Measurements from ENCODE around the gene FZR1.

The FZR1 gene

DNA sequence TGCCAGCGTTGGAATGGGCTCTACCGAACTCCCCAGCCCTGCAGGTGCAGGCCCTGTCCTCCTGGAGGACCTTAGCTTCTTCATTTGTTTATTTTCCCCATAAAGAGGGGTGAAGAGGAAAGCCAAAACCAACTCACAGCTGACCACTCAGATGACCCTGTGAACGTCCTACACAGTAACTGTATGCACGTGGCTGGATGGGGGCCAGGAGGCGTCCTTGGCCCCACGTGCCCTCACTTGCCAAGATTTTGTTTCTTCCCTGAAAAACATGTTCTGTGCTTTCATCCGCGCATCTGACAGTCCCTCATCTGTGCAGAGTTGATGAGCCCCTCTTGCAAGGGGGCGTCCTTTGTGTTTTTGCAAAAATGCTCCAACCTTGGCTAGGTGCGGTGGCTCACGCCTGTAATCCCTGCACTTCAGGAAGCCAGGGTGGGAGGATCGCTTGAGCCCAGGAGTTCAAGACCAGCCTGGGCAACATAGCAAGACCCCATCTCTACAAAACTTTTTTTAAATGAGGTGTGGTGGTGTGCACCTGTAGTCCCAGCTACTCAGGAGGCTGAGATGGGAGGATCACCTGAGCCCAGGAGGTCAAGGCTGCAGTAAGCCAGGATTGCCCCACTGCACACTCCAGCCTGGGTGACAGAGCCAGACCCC lies 27.6 kb downstream of the FZR1 start:
- no peak for DNase-seq

DNA sequence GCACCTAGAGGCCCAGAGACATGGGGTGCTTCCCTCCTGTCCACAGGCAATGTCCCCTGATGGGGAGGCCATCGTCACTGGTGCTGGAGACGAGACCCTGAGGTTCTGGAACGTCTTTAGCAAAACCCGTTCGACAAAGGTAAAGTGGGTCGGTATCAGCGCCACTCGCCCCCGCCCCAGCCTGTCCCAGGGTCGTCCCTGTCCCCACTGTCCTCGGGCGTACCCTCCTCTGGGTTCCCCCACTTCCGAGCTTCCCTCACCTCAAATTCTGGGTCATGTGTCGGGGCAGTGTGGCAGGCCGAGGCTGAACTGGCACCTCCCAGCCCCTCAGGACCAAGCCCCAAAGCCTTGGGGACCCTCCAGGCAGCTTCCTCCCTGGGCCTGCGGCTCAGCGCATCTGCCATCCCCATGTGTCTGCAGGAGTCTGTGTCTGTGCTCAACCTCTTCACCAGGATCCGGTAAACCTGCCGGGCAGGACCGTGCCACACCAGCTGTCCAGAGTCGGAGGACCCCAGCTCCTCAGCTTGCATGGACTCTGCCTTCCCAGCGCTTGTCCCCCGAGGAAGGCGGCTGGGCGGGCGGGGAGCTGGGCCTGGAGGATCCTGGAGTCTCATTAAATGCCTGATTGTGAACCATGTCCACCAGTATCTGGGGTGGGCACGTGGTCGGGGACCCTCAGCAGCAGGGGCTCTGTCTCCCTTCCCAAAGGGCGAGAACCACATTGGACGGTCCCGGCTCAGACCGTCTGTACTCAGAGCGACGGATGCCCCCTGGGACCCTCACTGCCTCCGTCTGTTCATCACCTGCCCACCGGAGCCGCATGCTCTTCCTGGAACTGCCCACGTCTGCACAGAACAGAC lies 28.5 kb downstream of the FZR1 start:
- no peak for DNase-seq

DNA sequence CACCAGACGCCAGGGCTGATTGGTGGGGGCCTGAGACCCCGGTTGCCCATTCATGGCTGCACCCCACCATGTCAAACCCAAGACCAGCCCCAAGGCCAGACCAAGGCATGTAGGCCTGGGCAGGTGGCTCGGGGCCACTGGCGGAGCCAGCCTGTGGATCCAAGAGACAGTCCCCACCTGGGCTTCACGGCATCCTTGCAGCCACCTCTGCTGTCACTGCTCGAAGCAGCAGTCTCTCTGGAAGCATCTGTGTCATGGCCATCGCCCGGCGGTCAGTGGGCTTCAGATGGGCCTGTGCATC lies 29.1 kb downstream of the FZR1 start:
- DNase-seq = no peak

DNA sequence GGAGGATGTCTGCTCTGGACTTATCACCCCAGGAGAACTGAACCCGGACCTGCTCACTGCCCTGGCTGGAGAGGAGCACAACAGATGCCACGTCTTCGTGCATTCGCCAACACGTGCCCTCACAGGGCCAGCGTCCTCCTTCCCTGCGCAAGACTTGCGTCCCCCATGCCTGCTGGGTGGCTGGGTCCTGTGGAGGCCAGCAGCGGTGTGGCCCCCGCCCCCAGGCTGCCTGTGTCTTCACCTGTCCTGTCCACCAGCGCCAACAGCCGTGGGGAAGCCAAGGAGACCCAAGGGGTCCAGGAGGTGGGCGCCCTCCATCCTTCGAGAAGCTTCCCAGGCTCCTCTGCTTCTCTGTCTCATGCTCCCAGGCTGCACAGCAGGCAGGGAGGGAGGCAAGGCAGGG lies 29.5 kb downstream of the FZR1 start:
- DNase-seq = no peak

DNA sequence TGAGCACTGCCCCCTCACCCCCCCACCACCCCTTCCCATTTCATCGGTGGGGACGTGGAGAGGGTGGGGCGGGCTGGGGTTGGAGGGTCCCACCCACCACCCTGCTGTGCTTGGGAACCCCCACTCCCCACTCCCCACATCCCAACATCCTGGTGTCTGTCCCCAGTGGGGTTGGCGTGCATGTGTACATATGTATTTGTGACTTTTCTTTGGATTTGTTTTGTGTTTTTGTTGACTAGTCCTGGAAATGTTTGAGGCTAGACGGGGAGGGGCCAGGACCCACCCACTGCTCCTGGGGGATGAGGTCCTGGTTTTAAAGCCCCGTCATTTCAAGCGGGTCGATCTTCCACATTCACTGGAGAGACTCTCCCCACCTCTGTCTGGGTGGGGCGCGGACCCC lies 29.9 kb downstream of the FZR1 start:
- DNase-seq = no peak

DNA sequence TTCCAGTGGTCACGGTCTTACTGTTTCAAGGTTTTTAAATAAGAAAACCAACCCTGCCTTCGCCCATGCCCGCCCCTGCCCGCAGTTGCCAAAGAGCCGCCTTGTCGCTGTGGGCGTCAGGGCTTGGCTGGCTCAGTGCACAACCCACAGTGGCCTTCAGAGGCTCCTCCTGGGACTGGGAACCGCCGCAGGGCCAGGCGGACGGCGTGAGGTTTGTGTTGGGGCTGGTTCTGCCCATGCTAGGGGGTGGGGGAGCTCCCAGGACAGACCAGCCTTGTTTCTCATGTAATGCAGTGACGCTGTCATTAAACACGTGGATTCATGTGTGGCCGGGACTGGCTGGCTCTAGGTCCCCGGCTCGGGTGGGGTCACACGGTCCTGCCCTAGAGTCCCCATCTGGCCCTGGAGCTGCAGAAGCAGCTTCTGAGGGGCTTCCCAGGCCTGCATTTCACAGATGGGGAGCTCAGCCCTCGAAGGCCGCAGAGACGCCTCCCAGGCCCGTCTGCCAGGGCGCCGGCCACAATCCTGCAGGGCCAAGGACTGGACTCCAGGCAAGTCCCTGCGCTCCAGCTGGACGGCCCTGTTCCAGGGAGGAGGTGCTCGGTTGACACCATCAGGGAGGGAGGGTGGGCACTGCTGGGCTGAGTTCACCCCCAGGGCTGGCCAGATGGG lies 30.5 kb downstream of the FZR1 start:
- DNase-seq = no peak

DNA sequence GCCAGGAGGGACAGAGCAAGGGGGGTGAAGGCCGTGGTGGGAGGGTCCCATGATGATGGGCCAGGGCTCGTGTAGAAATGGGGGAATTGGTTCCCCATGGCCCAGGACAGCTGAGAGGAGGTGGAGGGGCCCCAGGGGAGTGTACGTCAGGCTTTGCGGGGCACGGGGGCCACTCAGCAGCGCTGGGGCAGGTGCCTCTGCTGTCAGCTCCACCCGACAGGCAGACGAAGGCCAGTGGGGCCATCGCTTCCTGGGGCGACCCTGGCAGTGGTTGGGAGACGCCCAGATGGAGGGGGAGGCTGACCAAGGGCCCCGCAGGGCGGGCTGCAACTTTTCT lies 31.0 kb downstream of the FZR1 start:
- no peak for DNase-seq

DNA sequence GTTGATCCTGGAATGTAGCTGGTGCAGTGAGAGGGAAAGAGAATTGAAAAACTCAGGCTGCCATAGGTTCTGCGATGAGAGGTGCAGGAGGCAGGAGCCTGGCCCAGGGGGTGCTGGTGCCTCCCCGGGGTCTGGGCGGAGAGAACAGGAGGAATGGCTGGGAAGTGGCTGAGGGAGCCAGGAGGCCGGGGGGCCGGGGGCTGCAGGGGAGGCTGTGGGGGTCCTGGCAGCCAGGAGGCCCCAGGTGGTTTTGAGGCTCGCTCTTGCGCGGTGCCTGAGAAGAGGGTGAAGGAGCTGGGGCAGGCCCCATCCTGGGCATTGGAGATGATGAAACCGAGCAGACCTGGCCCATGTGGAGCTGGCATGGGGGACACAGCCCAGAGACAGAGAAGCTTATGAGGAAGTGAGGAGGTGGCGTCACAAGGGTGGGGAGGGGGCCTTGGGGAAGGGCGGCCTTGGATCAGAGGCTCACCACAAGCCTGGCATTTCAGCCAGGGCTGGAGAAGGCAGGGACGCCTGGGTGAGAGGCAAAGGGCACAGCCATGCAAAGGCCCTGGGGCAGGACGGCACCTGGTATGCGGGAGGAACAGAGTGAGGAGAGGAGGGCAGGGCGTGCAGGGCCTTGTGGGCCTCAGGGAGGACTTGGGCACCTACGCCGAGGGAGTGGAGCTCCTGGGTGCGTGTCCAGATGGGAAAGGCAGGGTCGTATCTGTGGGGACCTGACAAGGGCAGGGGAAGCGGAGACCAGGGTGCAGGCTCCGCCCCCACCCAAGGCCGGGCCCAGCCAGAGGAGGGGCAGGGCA lies 31.5 kb downstream of the FZR1 start:
- no peak for DNase-seq

DNA sequence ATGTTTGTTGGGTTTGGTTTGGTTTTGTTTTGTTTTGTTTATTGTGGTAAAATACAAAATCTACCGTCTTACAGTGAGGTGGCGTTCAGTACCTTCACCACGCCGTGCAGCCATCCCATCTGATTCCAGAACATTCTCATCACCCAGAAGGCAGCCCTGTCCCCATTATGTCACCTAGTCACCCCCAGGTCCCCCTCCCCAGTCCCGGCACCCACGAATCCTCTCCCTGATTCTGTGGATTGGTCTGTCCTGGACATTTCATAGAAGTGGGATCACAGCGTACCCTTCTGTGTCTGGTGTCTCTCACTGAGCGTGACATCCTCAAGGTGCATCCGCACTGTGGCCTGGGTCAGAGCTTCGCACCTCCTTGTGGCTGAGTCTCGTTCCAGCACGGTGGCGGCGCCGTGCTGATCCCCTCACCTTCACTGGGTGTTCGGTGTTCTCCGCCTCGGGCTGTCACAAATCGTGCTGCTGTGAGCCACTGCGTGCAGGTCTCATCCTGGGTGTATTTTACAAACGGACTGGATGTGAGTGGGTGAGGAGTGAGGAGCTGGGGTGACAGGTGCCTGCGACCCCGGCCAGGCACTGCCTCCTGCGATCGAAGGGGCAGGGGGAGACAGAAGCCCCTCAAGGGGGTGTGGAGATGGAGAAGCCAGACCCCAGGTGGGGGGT lies 32.3 kb downstream of the FZR1 start:
- no peak for DNase-seq

DNA sequence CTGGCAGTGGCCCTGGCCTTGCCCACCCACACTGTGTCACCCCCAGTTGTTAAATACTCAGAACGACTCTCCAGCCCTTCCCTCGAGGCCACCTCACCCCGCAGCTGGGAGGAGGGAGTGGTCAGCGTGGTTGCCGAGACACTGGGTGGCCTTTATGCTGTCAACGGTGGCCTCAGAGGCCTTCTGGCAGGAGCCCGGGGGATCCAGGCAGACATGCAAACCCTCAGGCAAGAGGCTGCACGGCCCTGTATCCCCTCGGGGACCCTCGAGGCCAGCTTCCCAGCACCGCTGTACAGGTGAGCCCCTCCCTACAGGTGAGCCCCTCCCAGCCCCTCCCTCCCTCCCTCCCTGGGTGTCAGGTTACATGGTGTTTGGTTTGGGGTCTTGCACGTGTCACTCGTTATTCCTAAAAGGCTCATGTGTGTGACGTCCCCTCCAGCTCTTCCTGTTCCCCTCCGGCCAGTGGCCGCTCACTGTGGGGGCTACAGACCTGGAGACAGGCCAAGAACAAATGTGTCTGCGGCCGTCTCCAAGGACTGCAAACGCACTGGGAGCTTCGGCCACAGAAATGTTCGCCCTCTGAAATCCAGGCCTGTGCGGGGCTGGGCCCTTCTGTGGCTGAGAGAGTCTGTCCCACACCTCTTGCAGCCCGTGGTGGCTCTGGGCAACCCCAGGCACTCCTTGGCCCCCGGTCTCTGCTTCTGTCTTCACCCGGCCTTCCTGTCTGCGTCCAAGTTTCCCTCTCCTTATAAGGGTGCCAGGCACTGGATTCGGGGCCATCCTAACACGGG lies 33.0 kb downstream of the FZR1 start, which contains the start of gene TEKTIP1:
Gene TEKTIP1 (plus strand): TSS at position 210 of the 791 bp plus-strand sequence. CDS start 4 bp downstream, at position 214.
- DNase-seq = no peak

DNA sequence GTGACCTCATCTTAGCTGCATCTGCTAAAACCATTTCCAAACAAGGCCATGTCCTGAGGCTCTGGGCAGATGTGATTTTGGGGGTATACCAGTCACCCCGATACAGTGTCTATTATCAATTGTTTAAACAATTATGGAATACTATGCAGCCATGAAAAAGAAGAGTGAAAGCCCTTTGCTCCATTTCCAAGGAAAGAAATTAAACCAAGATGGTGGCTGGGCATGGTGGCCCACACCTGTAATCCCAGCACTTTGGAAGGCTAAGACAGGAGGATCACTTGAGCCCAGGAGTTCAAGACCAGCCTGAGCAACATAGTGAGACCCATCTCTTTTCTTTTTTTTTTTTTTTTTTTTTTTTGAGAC lies 33.6 kb downstream of the FZR1 start:
- DNase-seq = no peak

DNA sequence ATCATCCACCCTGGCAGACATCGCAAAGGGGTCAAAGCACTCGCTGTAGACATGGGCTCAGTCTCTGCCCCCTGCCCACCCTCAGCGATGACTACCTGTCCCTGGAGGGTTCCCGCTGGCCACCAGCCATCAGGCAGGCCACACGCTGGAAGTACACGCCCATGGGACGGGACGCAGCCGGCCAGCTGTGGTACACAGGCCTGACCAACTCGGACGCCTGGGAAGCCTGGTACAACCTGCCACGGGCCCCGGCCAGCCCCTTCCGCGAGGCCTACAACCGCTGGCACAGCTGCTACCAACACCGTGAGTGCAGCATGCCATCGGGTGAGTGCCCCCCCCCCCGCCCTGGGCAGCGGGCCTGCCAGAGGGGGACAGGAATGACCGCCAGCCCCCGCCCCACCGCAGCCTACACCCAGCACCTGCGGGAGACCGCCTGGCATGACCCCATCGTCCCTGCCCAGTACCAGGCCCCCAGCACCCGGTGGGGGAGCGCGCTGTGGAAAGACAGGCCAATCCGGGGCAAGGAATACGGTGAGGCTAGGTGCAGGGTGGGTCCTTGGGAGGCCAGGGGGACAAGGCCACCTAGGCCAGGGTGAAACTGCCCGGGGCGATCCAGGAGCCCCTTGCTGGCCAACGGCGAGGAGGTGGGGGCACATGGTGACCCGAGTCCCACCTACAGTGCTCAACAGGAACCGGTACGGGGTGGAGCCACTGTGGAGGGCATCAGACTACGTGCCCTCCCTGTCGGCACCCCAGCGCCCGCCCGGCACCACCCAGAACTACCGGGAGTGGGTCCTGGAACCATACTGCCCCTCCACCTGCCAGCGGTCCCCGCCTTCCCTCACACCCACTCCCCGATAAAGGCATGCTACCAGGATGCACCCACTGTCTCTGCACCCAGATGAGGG lies 37.3 kb downstream of the FZR1 start:
- no peak for DNase-seq

DNA sequence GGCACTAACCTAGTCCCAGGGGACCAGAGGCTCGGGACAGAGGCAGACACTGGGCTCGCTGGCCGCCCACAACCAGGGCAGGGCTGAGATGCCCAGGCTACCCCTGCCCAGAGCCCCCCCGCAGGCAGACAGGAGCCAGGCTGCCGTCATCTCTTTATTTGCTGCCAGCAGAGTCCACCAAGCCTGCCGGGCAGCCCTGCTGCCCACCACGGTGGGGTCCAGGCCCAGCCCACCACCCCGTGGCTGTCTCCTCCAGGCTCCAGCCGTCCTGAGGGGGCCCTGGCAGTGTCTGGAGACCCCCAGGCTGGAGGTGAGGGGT lies 37.9 kb downstream of the FZR1 start:
- no peak for DNase-seq

DNA sequence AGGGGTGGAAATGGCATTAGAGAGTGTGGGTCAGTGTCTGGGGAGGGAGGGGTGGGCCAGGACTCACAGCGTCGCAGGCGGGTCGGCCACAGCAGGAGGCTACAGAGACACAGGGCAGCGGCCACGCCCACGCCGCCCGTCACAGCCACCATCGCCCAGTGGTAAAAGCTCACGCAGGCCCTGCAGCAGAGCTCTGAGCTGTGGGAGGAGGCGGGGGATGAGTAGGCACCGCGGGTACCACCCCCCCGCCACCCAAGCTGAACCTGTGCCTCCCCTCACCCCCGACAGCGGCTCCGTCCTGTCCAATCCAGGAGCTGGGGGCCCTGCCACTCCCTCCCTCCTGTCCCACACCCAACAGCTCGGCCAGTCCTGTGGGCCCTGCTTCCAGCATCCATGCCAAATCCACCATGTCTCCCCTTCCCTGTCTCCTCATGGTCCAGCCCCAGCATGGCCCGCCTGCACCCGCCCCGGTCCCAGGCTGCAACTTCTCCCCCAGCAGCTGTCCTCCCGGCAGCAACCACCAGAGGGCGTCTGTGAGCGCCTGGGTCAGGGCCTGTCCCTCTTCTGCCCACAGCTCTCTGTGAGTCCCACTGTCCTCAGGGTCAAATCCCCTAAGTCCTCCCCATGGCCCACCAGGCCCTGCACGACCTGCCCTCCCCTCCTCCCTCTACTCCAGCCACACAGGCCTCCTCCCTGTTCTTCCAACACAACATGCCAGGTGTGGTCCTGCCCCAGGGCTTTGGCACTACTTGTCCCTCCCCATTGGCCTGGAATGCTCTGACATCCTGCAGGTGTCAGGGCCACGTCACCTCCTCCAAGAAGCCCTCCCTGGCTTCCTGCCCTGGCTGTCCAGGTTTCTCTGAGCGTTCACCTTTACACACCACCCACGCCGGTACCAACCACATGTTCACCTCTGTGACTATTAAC lies 38.9 kb downstream of the FZR1 start:
- DNase-seq = peak; percentile 54 to 78

DNA sequence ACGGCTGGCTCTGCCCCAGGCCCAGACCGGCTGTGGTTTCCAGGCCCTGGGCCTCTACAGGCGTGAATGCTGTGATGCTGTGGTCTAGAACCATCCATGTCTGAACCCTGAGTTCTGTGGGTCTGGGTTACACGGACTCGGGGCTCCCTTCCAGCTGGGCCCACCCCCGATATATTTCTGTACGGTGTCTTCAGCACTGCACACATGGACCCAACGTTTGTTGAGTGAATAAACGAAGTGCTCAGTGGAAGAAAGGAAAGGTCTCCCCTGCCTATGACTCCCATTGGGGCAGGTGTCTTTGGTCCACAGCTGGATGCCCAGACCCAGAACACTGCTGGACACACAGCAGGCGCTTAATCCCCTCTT lies 39.5 kb downstream of the FZR1 start:
- no peak for DNase-seq

DNA sequence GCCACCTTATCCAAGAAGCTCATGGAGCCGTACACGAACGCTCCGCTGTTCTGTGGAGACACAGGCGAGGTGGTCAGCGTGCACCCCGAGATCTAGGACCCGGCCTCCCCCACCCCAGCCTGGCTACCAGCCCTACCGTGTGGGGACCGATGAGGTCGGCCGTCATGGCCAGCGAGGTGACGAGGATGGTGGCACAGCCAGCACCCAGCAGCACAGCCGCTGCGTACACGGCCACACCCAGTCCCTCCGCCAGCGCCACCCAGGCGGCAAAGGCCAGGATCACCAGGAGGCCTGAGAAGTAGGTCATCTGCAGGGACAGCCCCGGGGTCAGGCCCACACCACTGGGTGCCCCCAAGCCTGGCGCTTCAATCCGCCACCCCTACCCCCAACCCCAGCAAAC lies 40.0 kb downstream of the FZR1 start:
- no peak for DNase-seq

DNA sequence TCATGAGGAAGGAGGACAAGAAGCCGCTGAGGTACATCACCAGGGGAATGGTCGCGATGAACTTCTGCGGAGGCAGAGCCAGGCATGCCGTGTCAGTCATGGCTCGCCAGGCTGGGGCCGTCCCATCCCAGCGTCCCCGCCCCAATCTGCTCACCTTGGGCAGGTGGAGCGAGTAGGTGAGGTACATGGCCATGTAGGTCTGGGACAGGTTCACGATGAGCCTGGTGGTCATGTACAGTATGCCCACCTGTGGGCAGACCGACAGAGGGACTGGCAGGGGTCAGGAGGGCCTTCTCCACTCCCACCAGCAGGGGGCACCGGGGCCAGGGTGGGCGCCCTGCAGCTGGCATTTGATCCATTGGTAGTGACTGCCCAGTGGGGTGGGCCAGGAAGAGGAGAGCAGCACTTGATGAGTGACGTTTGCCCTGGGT lies 41.2 kb downstream of the FZR1 start:
- DNase-seq = peak in 1 of 2 experiments; percentile 35

DNA sequence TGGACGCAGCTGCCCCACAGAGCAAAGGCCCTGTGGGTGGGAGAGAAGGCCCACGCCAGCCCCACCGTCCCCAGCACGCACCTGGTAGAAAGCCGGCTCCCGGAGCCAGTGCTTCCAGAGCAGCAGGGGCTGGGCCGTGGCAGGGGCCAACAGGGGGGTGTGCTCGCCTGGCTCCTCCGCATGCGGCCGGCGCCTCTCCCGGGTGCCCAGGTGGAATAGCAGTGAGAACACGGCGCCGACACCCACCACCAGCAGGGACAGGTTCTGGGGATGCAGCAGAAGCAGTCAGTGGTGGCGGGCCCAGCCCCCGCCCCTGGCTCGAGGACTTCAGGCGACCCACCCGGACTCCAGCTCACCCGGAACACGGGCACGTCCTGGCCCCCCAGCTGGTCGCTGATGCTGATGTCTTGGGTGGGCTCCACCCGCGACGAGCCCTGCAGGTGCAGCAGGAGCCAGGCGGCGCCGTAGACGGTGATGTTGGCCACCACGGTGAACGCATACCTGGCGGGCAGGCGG lies 41.7 kb downstream of the FZR1 start:
- DNase-seq = no peak

DNA sequence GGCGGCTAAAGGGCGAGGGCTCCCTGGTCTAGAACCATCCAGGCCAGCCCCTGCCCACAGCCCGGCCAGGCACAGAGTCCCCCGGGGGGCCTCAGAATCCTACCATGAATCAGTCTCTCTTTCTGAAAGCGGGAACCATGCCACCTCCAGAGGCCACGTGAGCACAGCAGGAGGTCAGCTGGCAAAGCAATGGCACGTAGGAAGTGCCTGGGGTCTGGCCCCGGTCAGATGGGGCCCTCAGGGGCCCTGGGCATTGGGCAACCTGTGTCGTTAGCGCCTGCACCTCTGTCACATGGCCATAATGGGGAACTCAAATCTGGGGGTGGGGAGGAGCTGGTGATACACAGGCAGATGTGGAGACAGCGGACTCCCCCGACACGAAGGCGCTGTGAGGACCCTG lies 42.5 kb downstream of the FZR1 start:
- no peak for DNase-seq

DNA sequence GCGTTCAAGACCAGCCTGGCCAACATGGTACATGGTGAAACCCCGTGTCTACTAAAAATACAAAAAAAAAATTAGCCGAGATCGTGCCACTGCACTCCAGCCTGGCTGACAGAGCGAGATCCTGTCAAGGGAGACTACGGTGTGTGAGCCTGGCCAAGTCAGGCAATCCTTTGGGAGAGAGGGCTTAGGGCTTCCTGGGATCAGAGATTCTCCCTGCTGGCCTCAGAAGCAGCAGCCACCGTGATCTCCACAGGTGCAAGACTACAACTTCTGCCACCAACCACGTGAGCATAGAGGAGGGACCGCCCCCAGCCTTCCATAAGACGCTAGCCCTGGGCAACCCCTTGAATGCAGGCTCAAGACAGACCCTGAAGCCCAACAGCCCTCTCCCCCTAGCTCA lies 43.7 kb downstream of the FZR1 start:
- DNase-seq = no peak
